Renal cortex interstitium (tissue), 11 donors: ENCODE data around the gene RUNX3. TPM values are rescaled to one million over a fixed set of nuclear protein-coding genes. Genes with fewer than 3 reads are reported as not detected.
A peak's percentile ranks its signal among the peaks of the same experiment; 100 is the strongest.

Source experiments
- DNase-seq, 11 donors: peaks; one replicate each; pipeline ENCODE4 v3.0.0-alpha.2; 2013; ENCODE audit warnings: low read depth in 9 of 11, low spot score in 4 of 11; ENCODE audit errors: extremely low read depth in 1 of 11
- polyA plus RNA-seq, 3 donors: library from polyadenylated mRNA; unstranded; fragments of 120-200 nt; gene quantifications; one replicate each; pipeline ENCODE4 v1.2.1, GENCODE V29; 2013; ENCODE audit not compliant: insufficient read length in 3 of 3

The RUNX3 gene
- polyA plus RNA-seq, 3 donors: 0.45 to 0.97 (median 0.60) TPM

DNA sequence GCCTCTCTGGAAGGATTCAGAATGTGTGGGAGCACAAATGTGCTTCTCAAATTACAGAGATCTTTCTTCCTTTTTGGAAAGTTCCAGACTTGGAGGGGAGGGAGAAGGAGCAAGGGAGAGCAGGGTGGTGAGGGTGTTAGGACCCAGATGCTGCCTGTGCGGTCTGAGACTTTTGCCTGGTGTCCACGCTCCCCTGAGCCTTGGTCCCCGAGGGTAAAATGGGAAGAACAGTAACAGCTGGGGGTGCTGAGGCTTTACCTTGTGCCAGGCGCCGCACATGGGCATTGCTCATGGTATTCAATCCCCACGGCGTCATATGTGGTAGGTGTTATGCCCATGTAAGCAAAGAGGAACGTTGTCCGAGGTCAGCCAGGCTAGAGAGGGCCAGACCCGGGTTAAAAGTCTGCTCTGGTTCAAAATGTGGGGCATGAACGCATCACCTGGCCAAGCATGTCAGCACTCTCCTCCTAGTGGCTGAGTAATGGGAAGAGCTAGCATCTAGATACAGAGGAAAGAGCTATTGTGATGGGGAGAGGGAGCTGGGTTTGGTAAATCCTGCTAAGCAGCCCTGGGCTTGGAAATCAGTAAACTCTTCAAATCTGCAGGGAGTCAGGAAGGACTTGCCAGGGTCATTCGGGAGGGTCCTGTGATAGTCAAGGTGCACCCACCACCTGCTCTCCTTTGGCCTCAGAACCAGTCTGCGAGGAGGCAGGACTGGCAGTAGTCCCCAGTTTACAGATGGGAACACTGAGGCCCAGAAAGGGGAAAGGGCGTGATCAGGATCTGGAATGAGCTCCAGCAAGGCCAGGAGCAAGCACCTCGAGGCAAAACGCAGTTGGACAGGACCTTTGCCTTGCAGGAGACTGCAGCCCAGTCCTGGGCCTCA, 4.5 kb upstream of the RUNX3 start:
- DNase-seq: no peak

DNA sequence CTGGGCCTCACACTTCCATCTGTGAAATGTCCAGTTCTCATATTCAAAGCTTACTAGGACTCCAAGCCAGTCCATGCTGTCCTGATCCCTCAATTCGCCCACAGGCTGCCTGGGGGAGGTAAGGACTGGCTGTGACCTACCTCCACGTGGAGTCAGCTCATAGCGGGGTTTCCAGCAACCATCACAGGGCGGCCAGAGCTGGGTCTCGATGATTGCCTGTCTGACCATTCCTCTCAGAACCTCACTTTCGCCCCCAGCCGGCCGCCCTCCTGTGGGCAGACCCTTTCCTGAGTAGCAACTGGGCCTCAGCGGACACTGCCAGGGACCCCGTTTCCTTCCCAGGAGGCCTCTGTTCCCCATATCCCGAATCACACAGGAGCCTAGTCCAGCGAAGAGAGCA, 3.4 kb upstream of the RUNX3 start:
- DNase-seq: no peak

DNA sequence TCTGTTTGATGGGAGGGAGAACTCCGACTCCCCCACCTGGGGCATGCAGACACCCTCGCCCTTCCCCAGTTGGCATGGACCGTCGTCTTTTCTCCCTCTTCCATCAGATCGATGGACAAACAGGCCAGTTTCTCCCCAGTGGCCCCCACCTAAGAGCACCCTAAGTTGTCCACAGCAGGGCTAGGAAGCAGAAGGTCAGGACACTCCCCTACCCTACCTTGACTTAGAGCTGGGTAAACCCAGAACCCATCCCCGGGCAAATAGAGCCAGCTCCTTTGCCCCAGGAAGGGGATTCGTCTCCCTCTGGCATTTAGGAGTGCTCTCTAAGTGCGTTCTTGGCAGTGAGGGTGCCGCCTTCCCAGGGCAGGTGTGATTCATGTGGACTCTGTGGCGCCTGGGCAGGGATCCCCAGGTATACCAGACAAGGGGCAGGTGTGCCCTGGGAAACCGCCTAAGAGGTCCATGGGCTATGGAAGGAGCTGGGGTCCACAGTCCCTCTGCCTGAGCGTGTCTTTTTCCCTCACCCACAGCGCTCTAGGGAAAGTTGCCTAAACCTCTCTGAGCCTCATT, 2.7 kb upstream of the RUNX3 start:
- DNase-seq: no peak

DNA sequence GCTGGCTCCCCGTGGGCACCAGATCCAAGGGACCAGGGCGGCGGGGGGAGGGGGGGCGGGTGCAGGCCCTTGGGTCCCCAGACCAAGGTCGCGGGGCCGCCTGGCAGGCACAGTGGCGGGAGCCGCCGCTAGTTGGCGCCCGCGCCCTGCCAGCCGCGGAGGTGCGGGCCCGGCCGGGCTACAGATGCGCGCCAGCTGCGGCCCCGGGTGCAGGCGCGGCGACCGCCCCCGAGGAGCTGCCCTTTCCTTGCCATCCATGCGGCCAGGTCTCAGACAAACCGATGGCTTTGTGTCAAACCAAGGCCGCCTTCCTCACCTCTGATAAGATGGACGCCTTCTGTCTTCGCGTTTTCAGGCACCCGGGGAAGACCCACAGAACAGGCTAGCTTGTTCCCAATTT, 2.2 kb upstream of the RUNX3 start:
- peak in 2 of 11 donors; percentile 17 to 35 for DNase-seq

DNA sequence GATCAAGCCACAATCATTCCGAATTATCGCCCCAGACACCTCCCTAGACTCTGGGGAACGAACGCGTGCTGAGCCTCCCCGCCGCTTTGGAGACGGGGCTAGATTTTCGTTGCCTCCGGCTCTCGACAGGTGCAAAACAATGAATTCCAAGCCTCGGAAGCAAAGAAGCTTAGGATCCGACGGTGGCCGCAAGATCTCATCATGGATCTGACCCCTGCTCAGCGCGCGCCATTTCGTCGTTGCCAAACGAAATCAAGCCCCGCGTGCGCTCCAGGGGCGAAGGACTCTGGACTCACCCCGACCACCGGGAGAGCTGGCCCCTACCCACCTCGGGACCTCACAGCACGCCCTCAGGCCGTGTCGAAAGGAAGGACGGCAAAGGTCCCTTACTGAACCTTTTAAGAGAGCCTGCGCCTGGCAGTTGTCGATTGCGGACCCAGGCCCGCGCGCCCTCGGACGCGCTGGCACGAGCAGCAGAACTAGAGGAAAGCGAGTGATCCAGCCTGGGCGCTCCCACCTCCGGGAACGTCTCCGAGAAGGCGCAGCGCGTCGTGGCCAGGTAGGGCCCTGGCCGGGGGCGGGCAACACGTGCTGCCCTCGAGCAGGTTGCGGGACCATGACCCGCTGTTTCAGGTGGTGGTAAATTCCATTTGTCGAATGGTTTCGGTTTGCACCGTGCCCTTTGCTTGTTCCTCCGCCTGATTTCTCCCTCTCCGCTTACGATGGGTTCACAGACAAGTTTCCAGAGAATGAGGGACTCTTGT, 1.6 kb upstream of the RUNX3 start:
- DNase-seq: peak in 1 of 11 donors; percentile 13

DNA sequence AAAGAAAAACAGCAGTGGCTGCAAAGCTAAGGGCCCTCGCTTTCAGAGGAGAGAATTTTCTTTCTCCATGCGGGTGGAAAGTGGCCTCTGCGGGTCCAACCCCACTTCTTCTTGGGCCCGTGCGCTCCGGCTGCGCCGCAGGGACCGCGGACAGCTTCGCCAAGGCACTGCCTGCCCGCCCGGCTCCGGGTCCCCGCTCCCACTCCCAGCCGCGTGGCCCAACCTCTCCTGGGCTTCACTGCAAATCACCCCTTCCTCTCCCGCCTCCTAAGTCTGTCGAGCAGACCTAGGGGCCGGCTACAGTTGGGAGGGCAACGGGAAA, 1.0 kb upstream of the RUNX3 start:
- DNase-seq: no peak

DNA sequence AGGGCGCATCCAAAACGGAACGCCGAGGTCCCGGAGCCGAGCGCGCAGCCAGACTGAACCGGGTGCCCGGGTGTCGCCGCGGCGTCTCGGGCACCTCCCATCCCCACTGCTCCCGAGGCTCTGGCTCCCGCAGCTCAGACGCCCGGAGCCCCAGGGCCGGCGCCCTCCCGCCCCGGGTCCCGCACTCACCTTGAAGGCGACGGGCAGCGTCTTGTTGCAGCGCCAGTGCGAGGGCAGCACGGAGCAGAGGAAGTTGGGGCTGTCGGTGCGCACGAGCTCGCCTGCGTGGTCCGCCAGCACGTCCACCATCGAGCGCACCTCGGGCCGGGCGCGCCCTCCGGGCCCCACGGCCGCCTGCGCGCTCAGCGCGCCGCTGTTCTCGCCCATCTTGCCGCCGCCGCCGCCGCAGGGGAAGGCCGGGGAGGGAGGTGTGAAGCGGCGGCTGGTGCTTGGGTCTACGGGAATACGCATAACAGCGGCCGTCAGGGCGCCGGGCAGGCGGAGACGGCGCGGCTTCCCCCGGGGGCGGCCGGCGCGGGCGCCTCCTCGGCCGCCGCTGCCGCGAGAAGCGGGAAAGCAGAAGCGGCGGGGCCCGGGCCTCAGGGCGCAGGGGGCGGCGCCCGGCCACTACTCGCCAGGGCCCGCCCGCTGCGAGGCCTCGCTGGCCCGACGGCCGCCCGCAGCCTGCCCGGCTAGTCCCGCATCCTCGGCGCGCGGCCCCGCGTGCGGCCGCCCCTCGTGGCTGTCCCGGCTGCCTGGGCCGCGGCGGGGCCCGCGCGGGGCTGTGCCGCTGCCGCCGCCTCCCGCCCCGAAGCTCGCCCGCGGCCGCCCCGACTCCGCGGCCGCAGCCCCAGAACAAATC, 447 bp downstream of the RUNX3 start:
- DNase-seq: peak in 1 of 11 donors; percentile 16

DNA sequence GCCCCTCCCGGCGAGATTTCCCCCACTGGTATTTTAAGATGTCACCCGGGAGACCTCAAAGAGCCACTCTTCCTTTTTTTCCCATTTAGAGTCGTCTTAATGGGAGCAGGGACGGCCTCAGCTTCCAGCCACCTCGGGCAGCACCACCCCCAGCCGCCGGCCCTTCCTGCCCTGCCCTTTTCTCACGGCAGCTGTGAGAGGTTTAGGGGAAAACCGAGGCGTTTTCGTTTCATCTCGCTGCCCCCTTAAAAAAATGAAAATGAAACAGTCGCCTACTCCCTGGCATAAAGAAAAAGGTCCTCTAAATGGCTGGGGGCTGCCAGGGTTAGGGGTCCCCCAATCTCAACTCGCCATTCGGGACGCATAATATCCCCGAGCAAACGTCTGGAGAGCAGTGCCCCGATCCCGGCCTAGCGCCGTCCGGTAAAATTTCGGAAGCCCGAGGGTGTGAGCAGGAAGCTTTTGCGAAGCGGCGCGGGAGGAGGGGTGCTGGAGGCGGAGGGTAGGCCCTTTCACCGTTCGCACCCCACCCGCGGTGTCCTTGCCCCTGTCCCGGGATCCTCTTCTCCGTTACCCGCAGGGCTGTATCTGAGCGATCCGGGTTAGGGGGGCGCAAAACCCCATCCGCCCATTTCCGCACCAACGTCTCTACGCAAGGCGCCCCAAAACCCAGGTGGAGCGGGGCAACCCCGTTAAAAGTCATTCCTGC, 1.2 kb downstream of the RUNX3 start:
- no peak for DNase-seq

DNA sequence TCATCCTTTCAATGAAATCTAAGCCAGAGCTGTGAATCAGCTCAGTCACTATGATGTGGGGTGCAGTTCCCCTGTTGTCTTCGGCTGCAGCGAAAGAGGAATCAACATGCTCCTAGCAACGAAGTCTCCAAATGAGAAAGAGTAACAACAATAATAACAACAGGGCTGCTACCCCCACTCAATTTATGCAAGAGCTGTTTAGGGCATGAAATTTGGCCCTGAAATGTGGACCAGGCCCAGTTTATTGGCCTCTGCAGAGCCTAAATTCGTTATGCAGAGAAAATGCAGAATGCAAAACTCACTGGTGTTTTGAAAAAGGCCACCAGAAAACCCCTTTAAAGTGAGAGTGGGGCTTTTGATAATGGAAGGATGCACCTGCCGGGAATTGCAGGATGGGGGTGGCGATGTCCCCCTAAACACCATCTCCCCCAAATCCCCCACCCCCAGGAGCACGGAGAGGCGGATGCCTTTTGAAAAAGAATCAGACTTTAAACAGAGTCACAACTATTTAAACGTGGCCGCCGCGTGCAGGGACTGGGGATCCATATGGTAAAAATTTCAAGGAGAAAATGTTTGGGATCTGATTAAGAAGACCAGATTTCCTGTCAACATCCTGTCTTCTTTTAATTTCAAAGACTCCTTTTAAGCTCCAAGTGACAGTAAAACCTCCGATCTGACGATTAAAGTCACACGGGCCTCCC, 1.9 kb downstream of the RUNX3 start:
- peak in 2 of 11 donors; percentile 16 to 25 for DNase-seq

DNA sequence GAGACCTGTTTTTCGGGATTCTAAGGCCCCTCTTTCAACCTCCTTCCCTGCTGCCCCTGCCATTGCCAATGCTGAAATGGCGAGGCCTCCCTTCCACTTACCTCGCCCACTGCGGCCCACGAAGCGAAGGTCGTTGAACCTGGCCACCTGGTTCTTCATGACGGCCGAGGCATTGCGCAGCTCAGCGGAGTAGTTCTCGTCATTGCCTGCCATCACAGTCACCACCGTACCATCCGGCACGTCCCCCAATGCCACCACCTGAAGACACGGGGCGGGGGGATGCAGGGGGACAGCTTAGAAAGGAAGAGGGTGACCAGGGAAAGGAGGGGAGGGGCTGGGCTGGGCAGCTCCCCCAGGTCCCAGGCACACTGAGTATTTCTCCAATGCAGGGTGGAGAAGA, 2.6 kb downstream of the RUNX3 start:
- DNase-seq: no peak

DNA sequence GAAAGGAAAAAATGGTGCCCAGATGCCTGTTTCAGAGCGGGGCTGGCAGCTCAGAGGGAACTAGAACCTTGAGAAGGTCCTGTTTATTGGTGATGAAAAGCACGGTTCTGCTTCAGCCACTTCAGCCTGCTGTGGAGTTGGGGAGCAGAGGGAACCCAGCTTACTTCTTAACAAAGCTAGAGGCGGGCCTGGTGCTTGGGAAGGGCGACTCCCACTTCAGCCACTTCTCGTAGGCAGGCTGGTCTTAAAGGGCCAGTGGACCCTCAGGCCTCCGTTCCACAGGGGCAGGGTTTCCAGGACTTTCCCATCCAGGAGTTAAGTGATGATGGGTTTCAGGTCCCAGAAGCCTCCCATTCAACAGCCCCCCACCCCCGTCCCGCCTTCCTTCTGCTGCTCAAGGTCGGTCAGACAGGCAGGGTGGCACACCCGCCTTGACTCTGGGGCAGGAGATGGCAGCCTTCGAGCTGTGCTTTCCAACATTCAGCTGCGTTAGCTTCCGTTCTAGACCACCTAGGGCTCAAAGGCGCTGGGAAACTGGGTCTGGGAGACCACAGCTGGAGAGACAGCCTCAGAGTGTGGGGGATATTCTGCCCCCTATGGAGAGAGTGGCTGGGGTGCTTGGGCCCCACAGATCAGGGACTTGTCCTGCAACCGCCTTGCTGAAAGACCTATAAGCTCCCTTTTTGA, 3.4 kb downstream of the RUNX3 start:
- DNase-seq: peak in 2 of 11 donors; percentile 19 to 22

DNA sequence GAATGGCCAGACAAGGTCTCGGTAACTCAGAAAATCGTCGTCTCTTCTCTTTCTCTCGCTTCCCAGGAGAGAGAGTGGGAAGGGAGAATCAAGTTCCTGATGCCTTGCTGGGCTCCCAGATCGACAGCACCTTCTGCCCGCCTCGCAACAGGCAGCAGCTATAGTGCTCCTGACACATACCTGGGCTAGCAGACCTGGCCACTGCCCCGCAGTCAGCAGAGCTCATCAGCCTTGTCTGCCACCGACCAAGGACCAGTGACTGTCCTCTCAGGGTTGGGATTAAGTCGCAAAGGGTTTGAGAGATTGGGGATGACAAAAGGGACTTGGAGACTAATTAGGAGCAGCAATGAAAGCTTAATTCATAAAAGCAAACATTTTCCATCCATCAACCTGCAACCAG, 4.1 kb downstream of the RUNX3 start:
- no peak for DNase-seq

DNA sequence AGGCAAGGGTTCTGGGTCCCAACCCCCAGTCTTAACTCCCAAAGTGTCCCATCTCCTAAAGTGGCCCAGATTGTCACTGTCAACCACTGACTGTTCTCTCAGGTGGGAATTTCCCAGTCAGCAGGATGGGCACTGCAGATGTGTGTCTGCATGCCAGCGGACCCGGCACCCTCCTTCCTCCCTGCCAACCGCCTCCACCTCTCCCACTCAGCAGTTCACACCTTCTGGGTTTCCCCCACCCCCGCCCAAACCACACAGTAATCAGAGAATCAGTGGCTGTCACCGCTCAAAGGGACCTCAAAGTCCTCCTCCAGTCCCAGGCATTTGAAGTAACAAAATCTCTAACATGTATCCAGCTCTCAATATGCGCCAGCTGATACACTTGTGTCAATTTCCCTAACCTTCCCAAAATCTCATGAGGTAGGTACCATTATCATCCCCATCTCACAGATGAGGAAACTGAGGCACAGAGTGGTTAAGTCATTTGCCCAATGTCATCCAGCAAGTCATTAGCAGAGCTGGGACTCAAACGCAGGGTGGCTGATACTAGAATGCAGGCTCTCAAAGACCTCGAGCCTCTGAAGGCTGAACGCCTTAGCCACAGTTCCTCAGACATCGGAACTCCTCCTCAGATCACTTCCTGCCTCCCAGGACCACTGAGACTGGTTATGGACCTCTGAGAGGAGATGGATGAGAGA, 4.8 kb downstream of the RUNX3 start:
- no peak for DNase-seq

DNA sequence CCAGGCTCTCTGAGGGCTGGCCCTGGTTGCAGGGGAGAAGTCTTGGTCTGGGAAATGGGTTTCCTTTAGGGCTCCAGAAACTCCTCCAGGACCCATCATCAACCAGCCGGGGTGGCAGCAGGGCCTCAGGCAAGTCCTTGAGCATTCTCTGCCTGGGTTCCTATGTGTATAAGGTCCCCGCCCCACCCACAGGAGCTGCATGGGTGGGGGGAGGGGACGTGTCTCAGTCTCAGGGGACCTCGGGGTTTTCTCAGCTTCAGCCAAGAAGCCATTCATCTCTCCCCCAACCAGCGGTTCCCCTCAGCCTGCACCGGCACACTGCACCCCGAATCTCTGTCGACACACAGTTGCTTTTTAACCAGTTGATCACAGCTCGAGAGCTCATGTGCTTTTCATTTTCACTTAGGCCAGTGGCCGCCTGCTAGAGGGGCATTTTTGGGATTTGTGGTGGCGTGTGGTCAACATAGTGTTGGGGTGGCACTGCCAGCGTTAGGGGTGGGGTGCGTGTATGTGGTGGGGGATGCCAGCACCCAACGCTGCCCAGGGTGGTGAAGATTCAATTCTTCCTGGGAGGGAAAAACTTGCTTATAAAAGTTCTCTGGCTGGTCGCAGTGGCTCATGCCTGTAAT, 6.5 kb downstream of the RUNX3 start:
- DNase-seq: no peak

DNA sequence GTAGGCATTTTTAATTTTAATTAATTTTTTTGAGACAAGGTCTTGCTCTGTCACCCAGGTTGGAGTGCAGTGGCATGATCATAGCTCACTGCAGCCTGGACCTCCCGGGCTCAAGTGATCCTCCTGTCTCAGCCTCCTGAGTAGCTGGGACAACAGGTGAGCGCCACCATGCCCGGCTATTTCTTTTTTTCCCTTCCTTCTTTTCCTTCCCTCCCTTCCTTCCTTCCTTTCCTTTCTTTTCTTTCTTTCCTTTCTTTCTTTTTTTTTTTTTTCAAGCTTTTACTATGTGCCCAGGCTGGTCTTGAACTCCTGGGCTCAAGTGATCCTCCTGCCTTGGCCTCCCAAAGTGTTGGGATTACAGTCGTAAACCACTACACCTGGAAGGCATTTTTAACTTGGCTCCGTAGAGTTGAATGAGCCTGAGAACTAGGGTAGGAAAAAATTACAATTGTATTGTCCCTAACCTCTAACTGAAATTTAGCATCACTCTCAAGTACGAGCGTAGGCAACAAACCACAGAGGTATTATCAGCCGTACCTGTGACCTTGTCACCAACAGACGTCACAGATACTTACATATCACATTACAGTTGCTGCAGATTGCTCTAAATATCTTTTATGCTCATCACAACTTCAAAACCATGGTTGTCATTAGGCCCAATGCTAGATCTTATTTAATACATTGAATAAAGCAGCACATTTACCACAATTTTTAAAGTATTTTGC, 8.0 kb downstream of the RUNX3 start:
- DNase-seq: no peak

DNA sequence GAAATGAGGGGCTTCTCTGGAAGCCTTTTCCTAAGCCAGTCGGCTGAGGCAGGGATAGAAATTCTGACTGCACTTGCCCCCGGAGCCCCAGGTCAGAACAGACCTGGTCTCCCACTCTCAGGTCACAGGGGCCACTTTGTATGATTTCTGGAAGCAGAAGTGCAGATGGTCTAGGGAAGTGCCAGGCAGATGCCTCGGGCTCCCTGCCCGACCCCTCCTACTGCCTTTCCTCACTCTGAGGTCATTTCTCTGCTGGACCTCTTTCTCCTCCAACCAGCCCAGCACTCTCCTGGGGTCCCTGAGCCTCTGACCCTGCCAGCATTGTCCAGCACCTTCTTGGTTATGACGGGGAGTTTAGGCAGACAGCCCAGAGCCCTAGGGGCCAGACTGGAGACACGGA, 8.7 kb downstream of the RUNX3 start:
- no peak for DNase-seq
